Mucosa of descending colon (tissue), 3 donors: ENCODE data around the gene PLK3. TPM values are rescaled to one million over a fixed set of nuclear protein-coding genes. Genes with fewer than 3 reads are reported as not detected.
"Not testable (repeated sequence)": the region's sequence is repeated elsewhere in the genome, so short reads cannot be mapped to it uniquely, and the experiment has no call there.

Source experiments
- ATAC-seq: fragments of 200-7000 bp; cut with Tn5 transposase; one replicate; pipeline ENCODE4 v1.9.1; 2020; ENCODE audit warnings: mild to moderate bottlenecking, moderate library complexity
- DNase-seq, 3 donors: peaks; one replicate each; pipeline ENCODE4 v3.0.0-alpha.2; 2020
- H3K36me3 ChIP-seq: fragments of 200-600 bp; one replicate; pipeline ENCODE4 v1.8.0; 2021; ENCODE audit warnings: low read depth, mild to moderate bottlenecking
- H3K4me1 ChIP-seq: fragments of 200-600 bp; one replicate; pipeline ENCODE4 v1.8.0; 2021; ENCODE audit warnings: low read depth, mild to moderate bottlenecking
- H3K4me3 ChIP-seq: fragments of 200-600 bp; one replicate; pipeline ENCODE4 v1.8.0; 2021; ENCODE audit warnings: mild to moderate bottlenecking
- H3K9me3 ChIP-seq: fragments of 200-600 bp; one replicate; pipeline ENCODE4 v1.8.0; 2021; ENCODE audit warnings: mild to moderate bottlenecking
- intact Hi-C, 2 donors: fragments of 100-400 bp; cut with DNase I in 1 of 2; cut with micrococcal nuclease in 1 of 2; formaldehyde crosslinking; loops; one replicate each; pipeline versions ENCODE4 v1.11.0 to v1.11.1; 2022; cut with DNase I, micrococcal nuclease
- total RNA-seq, 3 donors: library from RNA; stranded (reverse); fragmentation: NEBNext Ultra II Directional in 2 of 3; extraction: Animal tissue kit (Norgen Biotek cat#: 25700) in 2 of 3; gene quantifications; one replicate each; pipeline versions ENCODE4 v1.2.1 to v1.2.4, GENCODE V29; 2021 to 2023
- TF ChIP-seq, protein P1 (sequence below): fragments of 200-600 bp; IDR thresholded peaks from one replicate; pipeline ENCODE4 v1.8.0; 2022; ENCODE audit warnings: antibody characterized with exemption, mild to moderate bottlenecking
- donor health status: DM: no; HTN: no; CAD: no; lungs with moderate emphysema.
- donor health status: DM: no; HTN: no; CAD: no.
- donor health status: DM: no; HTN: yes; CAD: no.

PLK3 gene
- total RNA-seq, 3 donors from 2014 or later, result 6.4 to 14.5 (median 12.0) TPM

DNA sequence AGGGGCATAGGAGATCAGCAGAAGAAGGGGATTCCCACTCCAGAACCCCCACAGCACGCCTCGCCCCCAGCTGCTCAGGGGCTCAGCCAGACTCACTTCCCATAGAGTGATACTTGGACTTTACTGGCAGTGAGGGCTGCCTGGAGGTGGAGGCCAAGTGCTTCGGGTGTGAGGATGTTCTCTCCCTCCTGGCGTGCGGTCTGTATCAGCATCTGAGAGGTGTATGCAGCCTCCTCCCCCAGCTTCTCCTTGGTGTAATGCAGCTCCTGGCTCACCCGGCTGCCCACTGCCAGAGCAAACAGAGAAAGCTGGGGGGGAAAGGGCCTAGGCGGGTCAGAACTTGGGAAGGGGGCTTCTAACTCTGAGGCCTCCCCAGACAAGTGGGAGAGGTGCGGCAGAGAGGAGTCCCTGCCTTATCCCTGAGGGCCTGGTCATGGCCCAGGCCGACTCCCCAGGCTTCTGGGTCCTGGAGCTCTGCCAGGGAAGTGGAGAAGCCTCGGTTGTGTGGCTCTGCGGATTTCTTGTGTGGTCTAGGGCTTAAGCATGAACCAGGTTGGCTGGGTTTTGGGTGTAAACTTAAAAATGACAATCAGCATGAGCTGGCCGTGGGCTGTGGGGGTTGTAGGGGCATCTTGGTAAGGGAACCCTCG lies 32.0 kb downstream of the PLK3 start:
- intact Hi-C loops, result loop anchor here in 1 of 2 donors (10.0 kb wide), 1 partner anchor 47 kb away; the partner anchor contains the start of gene BEST4
- Histone ChIP-seq H3K4me1 (no peaks in the 10 kb centered on the region), H3K36me3 (no peaks in the 10 kb centered on the region), H3K9me3 (no peaks in the 10 kb centered on the region), H3K4me3 (no peak overlapping the region)
- TF ChIP-seq, protein P1, sequence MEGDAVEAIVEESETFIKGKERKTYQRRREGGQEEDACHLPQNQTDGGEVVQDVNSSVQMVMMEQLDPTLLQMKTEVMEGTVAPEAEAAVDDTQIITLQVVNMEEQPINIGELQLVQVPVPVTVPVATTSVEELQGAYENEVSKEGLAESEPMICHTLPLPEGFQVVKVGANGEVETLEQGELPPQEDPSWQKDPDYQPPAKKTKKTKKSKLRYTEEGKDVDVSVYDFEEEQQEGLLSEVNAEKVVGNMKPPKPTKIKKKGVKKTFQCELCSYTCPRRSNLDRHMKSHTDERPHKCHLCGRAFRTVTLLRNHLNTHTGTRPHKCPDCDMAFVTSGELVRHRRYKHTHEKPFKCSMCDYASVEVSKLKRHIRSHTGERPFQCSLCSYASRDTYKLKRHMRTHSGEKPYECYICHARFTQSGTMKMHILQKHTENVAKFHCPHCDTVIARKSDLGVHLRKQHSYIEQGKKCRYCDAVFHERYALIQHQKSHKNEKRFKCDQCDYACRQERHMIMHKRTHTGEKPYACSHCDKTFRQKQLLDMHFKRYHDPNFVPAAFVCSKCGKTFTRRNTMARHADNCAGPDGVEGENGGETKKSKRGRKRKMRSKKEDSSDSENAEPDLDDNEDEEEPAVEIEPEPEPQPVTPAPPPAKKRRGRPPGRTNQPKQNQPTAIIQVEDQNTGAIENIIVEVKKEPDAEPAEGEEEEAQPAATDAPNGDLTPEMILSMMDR, result no peak
- ATAC-seq (no peak), DNase-seq (no peak)

DNA sequence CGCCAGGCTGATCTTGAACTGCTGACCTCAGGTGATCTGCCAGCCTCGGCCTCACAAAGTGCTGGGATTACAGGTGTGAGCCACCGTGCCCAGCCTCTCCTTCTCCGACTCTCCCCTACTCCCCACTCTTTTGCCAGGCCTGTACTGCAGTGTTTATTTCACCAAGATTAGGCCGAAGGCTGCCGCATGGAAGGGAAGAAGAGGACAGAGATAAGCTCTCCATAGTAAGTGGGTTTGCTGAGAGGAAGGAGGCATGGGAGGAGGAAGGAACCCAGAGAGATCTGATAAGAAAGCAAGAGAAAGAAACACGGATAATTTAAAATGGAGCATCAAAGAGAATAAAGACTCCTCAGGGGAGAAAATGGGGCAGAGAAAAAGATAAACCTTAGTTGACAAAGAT lies 34.2 kb downstream of the PLK3 start:
- no peak for ATAC-seq
- Histone ChIP-seq H3K4me1 (no peaks in the 10 kb centered on the region), H3K36me3 (no peaks in the 10 kb centered on the region), H3K9me3 (no peaks in the 10 kb centered on the region), H3K4me3 (no peak overlapping the region)
- no peak for DNase-seq
- TF ChIP-seq, protein P1, result no peak
- intact Hi-C loops, result loop anchor here in 1 of 2 donors (10.0 kb wide), 1 partner anchor 50 kb away; the partner anchor contains the start of gene BEST4

DNA sequence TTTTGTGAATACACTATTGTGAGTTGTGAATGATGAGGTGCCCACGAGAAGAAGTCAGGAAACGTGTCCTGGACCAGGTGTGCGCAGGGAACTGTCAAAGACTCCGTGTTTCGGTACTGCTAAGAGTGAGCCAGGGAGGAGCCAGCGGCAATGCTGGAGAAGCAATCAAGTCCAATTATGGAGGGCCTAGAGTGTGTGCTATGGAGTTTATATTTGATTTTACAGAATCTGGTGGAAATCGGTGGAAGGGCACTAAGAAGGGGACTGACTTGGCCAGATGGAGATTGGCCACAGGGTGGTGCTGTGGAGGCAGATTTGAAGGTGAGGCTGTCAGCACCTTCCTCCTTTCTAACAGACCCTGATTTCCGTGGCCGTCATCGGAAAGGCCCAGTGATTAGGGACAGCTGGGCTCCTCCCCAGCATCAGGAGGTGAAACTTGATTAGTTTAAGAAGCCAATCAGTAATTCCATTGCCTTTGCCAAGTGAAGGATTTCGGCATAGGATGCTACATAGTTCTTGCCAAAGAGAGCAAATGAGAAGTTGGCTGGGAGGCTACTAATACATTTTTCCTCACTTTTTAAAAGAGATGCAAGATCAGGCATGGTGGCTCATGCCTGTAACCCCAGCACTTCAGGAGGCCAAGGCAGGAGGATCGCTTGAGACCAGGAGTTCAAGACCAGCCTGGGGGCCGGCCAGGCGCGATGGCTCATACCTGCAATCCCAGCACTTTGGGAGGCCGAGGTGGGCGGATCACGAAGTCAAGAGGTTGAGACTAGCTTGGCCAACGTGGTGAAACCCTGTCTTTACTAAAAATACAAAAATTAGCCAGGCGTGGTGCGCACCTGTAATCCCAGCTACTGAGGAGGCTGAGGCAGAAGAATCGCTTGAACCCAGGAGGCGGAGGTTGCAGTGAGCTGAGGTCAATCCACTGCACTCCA lies 35.8 kb downstream of the PLK3 start:
- TF ChIP-seq, protein P1, result peak; percentile 83
- intact Hi-C loops, result loop anchor here (5.0 to 10.0 kb wide), 2 partner anchors 44 to 51 kb away; partner anchors contain the start of gene BEST4 (in 1 of the 2)
- peak; percentile 84 to 95 (median 90) for DNase-seq
- Histone ChIP-seq H3K9me3 (no peaks in the 10 kb centered on the region), H3K4me1 (no peaks in the 10 kb centered on the region), H3K36me3 (no peaks in the 10 kb centered on the region), H3K4me3 (no peak overlapping the region)
- peak; percentile 91 for ATAC-seq

DNA sequence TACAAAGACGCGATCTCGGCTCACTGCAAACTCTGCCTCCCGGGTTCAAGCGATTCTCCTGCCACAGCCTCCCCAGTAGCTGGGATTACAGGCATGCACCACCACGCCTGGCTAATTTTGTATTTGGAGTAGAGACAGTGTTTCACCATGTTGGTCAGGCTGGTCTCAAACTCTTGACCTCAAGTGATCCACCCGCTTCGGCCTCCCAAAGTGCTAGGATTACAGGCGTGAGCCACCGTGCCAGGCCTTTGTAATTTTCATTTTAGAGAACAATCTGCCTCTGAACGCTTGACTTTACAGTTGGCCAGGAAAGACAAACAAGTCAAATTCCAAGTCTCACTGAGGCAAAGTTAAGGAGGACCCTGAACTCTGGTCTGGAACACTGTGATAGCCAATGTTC lies 38.1 kb downstream of the PLK3 start:
- H3K36me3 ChIP-seq, ATAC-seq, DNase-seq, H3K4me1 ChIP-seq, H3K9me3 ChIP-seq, H3K4me3 ChIP-seq: not testable (repeated sequence)
- intact Hi-C loops, result loop anchor here (5.0 to 10.0 kb wide), 2 partner anchors 46 to 53 kb away; partner anchors contain the start of gene BEST4 (in 1 of the 2)

DNA sequence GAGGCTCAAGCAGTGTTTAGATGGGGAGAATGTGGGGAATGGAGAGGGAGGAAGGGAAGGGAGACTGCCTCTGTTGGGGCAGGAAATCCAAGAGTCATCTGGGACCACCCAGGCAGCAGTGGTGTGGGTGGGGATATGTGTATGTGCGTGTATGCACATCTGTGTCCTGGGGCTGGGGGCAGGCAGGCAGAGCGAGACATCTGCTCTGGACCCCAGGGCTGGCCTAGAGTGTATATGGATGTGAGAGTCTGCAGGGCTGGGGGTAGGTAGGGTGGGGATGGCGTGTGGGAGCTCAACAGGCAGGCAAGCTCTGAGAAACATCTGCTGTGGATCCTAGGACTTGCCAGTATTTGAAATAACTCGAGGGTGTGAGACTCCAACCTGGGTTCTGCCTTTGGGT lies 39.4 kb downstream of the PLK3 start:
- H3K4me3 ChIP-seq, result no peak overlapping the region
- peaks cover 4% of the 10 kb centered on the region for H3K4me1 ChIP-seq
- intact Hi-C loops, result loop anchor here (5.0 to 10.0 kb wide), 2 partner anchors 47 to 55 kb away; partner anchors contain the start of gene BEST4 (in 1 of the 2)
- no peaks in the 10 kb centered on the region for H3K9me3 ChIP-seq
- DNase-seq (no peak), ATAC-seq (no peak)
- H3K36me3 ChIP-seq, result no peaks in the 10 kb centered on the region
- TF ChIP-seq, protein P1, result no peak
